Osteocyte (in vitro differentiated cells): Measurements from ENCODE around the gene CPNE7. TPM values are rescaled to one million over a fixed set of nuclear protein-coding genes. Genes with fewer than 3 reads are reported as not detected.

Source experiments
- DNase-seq: peaks from one replicate; pipeline ENCODE4 v3.0.0; 2021; ENCODE audit warnings: mixed read lengths; ENCODE audit not compliant: unreplicated experiment; ENCODE audit errors: extremely low spot score
- H3K27ac Mint-ChIP-seq: one replicate; pipeline ENCODE4 v1.8.0; 2021; ENCODE audit warnings: mild to moderate bottlenecking, mixed read lengths; ENCODE audit not compliant: unreplicated experiment
- H3K27me3 Mint-ChIP-seq: one replicate; pipeline ENCODE4 v1.8.0; 2021; ENCODE audit warnings: mixed read lengths; ENCODE audit not compliant: unreplicated experiment
- H3K36me3 Mint-ChIP-seq: one replicate; pipeline ENCODE4 v1.8.0; 2021; ENCODE audit warnings: mixed read lengths; ENCODE audit not compliant: unreplicated experiment
- H3K4me1 Mint-ChIP-seq: one replicate; pipeline ENCODE4 v1.8.0; 2021; ENCODE audit warnings: mixed read lengths; ENCODE audit not compliant: unreplicated experiment
- H3K4me3 Mint-ChIP-seq: one replicate; pipeline ENCODE4 v1.8.0; 2021; ENCODE audit warnings: mild to moderate bottlenecking, moderate library complexity, mixed read lengths; ENCODE audit not compliant: unreplicated experiment
- H3K9me3 Mint-ChIP-seq: one replicate; pipeline ENCODE4 v1.8.0; 2021; ENCODE audit warnings: mixed read lengths; ENCODE audit not compliant: unreplicated experiment
- CTCF ChIP-seq: fragments of 200-600 bp; sonication (generic); IDR thresholded peaks from 2 replicates; pipeline ENCODE4 v1.5.0; 2021; ENCODE audit warnings: antibody characterized with exemption, mild to moderate bottlenecking, moderate library complexity
- total RNA-seq: library from RNA; stranded (reverse); gene quantifications from 2 replicates; pipeline ENCODE4 v1.2.1, GENCODE V29; 2021

The CPNE7 gene
- total RNA-seq, 1 donor from 2014 or later: 19.7 TPM

- H3K9me3 Mint-ChIP-seq: no peaks in the 10 kb centered on the region
- H3K27me3 Mint-ChIP-seq: no peaks in the 10 kb centered on the region
- no peak overlapping the region for H3K27ac Mint-ChIP-seq
- no peak for TF ChIP-seq CTCF
- no peak overlapping the region for H3K4me3 Mint-ChIP-seq
- DNase-seq: no peak
- H3K36me3 Mint-ChIP-seq: no peaks in the 10 kb centered on the region
- H3K4me1 Mint-ChIP-seq: peaks cover 6% of the 10 kb centered on the region
These were observed 37.0 kb downstream of the CPNE7 start for GRCh38 chr16:89612415-89613166.

GRCh38 chr16:89613231-89613953, 37.8 kb downstream of the CPNE7 start, which contains the start of gene DPEP1:
Gene DPEP1, plus strand, starts transcription at chr16:89613642. Its CDS starts 16,769 bp downstream, at chr16:89630411.
- Mint-ChIP-seq H3K27ac (no peak within 1 kb of the TSS), H3K4me3 (no peak within 1 kb of the TSS)

GRCh38 chr16:89613954-89614459, 38.4 kb downstream of the CPNE7 start:
- no peaks in the 10 kb centered on the region for H3K27me3 Mint-ChIP-seq
- no peak for DNase-seq
- H3K4me3 Mint-ChIP-seq: no peak overlapping the region
- peaks cover 6% of the 10 kb centered on the region for H3K4me1 Mint-ChIP-seq
- no peak for TF ChIP-seq CTCF
- no peaks in the 10 kb centered on the region for H3K9me3 Mint-ChIP-seq
- H3K36me3 Mint-ChIP-seq: no peaks in the 10 kb centered on the region
- no peak overlapping the region for H3K27ac Mint-ChIP-seq

More at GRCh38 chr16:89613231-89613953, 37.8 kb downstream of the CPNE7 start, which contains the start of gene DPEP1:
- Mint-ChIP-seq H3K4me1 (peaks cover 6% of the 10 kb centered on the region), H3K27me3 (no peaks in the 10 kb centered on the region), H3K9me3 (no peaks in the 10 kb centered on the region), H3K36me3 (no peaks in the 10 kb centered on the region)
- no peak for TF ChIP-seq CTCF
- DNase-seq: no peak

GRCh38 chr16:89615176-89615575, 39.6 kb downstream of the CPNE7 start:
- Mint-ChIP-seq H3K9me3 (no peaks in the 10 kb centered on the region), H3K27ac (no peak overlapping the region), H3K4me1 (peaks cover 6% of the 10 kb centered on the region), H3K27me3 (no peaks in the 10 kb centered on the region), H3K4me3 (no peak overlapping the region), H3K36me3 (no peaks in the 10 kb centered on the region)
- no peak for TF ChIP-seq CTCF
- DNase-seq: no peak

GRCh38 chr16:89615596-89616090, 40.1 kb downstream of the CPNE7 start:
- H3K36me3 Mint-ChIP-seq: no peaks in the 10 kb centered on the region
- H3K4me3 Mint-ChIP-seq: no peak overlapping the region
- TF ChIP-seq CTCF: peak; percentile 77
- no peak overlapping the region for H3K27ac Mint-ChIP-seq
- H3K27me3 Mint-ChIP-seq: no peaks in the 10 kb centered on the region
- H3K9me3 Mint-ChIP-seq: no peaks in the 10 kb centered on the region
- peaks cover 6% of the 10 kb centered on the region for H3K4me1 Mint-ChIP-seq
- DNase-seq: no peak
